ENCODE measurements around the gene IP6K2. TPM values are rescaled to one million over a fixed set of nuclear protein-coding genes. Genes with fewer than 3 reads are reported as not detected.

IP6K2 gene
- polyA plus RNA-seq, 1 donor, result 176 TPM

DNA sequence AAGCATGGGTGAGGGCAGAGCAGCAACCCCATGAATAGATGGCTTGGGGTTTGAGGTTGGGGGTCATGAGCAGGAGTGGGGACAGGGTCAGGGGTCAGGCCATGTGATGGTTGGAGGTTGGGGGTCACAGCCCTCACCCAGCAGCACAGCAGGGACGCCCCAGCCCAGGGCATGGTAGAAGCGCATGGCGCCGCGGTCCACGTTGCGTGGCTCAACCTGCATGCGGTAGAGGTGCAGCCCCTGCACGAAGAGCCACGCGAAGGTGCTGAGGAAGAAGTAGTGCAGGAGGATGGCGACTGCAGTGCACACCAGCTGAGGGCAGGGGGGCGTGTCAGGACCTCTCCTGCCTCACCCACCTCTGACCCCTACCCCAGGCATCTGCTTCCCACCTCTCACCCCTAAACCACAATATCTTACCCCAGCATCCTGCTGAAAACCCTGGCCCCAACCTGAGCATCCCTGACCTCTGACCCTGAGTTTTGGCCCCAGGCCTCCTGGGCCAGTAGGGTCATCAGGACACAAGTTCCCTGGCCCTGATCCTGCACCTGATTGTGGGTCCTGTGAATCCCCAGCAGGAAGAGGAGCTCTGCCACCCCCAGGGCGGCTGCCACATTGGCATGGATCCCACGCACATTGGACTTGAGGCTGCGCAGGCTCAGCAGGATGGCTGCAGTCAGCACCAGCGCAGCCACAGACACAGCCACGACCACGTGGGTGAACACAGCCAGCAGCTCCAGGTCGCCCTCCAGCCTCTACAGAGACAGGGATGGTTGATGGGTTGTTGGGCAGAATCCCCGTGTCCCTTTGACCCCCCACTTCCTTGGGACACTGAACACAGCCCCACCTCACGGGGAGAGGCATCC lies 71.9 kb downstream of the IP6K2 start:
- no peaks in the 10 kb centered on the region for H3K27me3 ChIP-seq (ENCODE audit: control insufficient read depth, insufficient read depth, low read length)
- DNase-seq, result no peak
- H3K27ac ChIP-seq (ENCODE audit: low read length), result no peak overlapping the region
- H3K36me3 ChIP-seq (ENCODE audit: control insufficient read depth, insufficient read depth, low read length), result no peaks in the 10 kb centered on the region
- WGBS (ENCODE audit: insufficient coverage, low lambda C conversion rate), result no CpG with 5 or more reads among the region's 22 CpGs
- no peaks in the 10 kb centered on the region for H3K4me1 ChIP-seq (ENCODE audit: control insufficient read depth, insufficient read depth, low read length)
- H3K9me3 ChIP-seq (ENCODE audit: control insufficient read depth, low read depth, low read length), result no peaks in the 10 kb centered on the region
- no peak overlapping the region for H3K4me3 ChIP-seq (ENCODE audit: low read length)

DNA sequence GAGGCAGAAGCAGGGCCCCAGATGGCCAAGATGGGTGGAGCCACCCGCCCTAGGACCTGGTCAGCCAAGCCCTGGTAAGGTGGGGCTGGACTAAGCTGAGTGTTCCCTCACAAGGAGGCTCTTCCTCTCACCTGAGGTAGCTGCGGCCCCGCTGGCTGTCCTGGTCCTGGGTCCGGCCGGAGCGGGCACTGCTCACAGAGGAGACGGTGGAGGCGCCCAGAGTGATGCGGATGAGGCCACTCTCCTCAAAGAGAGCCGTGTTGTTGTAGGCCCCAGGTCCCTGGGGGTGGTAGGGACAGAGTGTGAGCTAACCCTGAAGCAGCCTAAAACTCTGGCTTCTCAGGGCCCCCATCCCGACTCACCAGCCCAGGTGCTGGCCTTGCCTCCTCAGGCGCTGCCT lies 74.4 kb downstream of the IP6K2 start:
- H3K27me3 ChIP-seq (ENCODE audit: control insufficient read depth, insufficient read depth, low read length), result no peaks in the 10 kb centered on the region
- no peaks in the 10 kb centered on the region for H3K4me1 ChIP-seq (ENCODE audit: control insufficient read depth, insufficient read depth, low read length)
- no peak for DNase-seq
- no peak overlapping the region for H3K27ac ChIP-seq (ENCODE audit: low read length)
- no CpG with 5 or more reads among the region's 12 CpGs for WGBS (ENCODE audit: insufficient coverage, low lambda C conversion rate)
- H3K36me3 ChIP-seq (ENCODE audit: control insufficient read depth, insufficient read depth, low read length), result no peaks in the 10 kb centered on the region
- no peaks in the 10 kb centered on the region for H3K9me3 ChIP-seq (ENCODE audit: control insufficient read depth, low read depth, low read length)
- H3K4me3 ChIP-seq (ENCODE audit: low read length), result no peak overlapping the region

DNA sequence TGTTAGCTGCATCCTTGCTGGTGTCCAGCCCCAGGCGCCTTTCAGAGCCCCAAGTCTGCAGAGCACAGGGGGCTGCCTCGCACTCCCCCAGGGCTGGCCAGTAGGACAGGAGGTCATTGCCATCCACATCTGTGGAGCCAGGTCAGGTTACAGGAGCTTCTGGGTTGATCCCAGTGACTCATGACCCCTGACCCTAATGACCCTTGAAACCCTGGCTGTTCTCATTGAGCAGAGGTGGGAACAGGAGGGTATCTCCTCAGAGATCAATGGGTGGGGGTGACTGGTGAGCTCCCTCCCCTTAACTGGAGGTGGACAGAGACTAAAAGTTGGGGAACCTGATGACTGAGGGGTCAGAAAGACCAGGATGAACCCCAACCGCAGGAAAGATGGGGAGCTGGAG lies 75.6 kb downstream of the IP6K2 start:
- H3K9me3 ChIP-seq (ENCODE audit: control insufficient read depth, low read depth, low read length), result no peaks in the 10 kb centered on the region
- no peak for DNase-seq
- H3K4me1 ChIP-seq (ENCODE audit: control insufficient read depth, insufficient read depth, low read length), result peaks cover 3% of the 10 kb centered on the region
- H3K27me3 ChIP-seq (ENCODE audit: control insufficient read depth, insufficient read depth, low read length), result no peaks in the 10 kb centered on the region
- H3K36me3 ChIP-seq (ENCODE audit: control insufficient read depth, insufficient read depth, low read length), result no peaks in the 10 kb centered on the region
- WGBS (ENCODE audit: insufficient coverage, low lambda C conversion rate), result 100% methylated on average over 1 of the region's 3 CpGs
- no peak overlapping the region for H3K27ac ChIP-seq (ENCODE audit: low read length)
- no peak overlapping the region for H3K4me3 ChIP-seq (ENCODE audit: low read length)

DNA sequence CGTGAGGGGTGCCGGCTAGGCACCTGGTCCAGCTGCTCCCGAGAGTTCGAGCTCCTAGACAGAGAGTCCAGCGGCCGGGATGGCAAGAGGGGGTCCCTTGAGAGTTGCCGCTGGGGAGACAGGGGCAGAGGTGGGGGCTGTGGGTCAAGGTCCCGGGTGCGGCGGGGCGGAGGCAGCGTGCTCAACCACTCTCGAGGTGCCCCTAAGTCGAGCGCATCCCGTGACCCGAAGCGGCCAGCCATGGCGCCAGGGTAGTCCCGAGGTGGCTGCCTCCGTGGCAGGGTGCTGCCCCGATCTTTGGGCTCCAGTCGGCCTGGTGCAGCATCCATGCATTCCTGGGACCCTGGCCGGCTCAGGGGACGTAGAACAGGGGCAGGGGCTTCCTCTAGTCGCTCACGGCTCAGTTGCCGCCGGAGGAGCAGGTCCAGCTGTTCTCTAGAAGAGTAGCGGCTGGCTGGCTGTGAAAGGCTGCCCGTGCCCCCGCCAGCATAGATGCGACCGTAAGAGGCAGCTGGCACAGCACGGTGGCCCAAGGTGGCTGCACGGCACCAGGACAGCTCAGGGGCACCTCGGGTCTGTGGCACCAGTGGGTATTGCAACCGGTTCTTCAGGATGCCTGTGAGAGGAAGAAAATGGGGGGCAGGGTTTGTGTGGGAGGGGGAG lies 76.9 kb downstream of the IP6K2 start:
- Histone ChIP-seq H3K4me1 (ENCODE audit: control insufficient read depth, insufficient read depth, low read length) (peaks cover 11% of the 10 kb centered on the region), H3K27me3 (ENCODE audit: control insufficient read depth, insufficient read depth, low read length) (no peaks in the 10 kb centered on the region), H3K4me3 (ENCODE audit: low read length) (no peak overlapping the region), H3K36me3 (ENCODE audit: control insufficient read depth, insufficient read depth, low read length) (no peaks in the 10 kb centered on the region), H3K27ac (ENCODE audit: low read length) (no peak overlapping the region), H3K9me3 (ENCODE audit: control insufficient read depth, low read depth, low read length) (no peaks in the 10 kb centered on the region)
- WGBS (ENCODE audit: insufficient coverage, low lambda C conversion rate), result no CpG with 5 or more reads among the region's 38 CpGs
- DNase-seq, result no peak

Other genes starting within 250 kb of the IP6K2 start
- gene SHISA5, start 213.0 kb downstream of the IP6K2 start, polyA plus RNA-seq, result 200 TPM
- gene PFKFB4, start 160.4 kb downstream of the IP6K2 start, polyA plus RNA-seq, result 17.3 TPM
- 0.87 TPM for gene UCN2, start 153.4 kb downstream of the IP6K2 start, polyA plus RNA-seq
- 121 TPM for gene COL7A1, start 121.9 kb downstream of the IP6K2 start, polyA plus RNA-seq
- 259 TPM for gene UQCRC1, start 107.6 kb downstream of the IP6K2 start, polyA plus RNA-seq
- gene TMEM89, start 95.5 kb downstream of the IP6K2 start, polyA plus RNA-seq, result 0.09 TPM
- gene SLC26A6, start 81.8 kb downstream of the IP6K2 start, polyA plus RNA-seq, result 41.2 TPM
- gene CELSR3, start 54.3 kb downstream of the IP6K2 start, polyA plus RNA-seq, result 3.9 TPM
- 15.2 TPM for gene NCKIPSD, start 31.3 kb downstream of the IP6K2 start, polyA plus RNA-seq
- 28.6 TPM for gene PRKAR2A, start 130.7 kb upstream of the IP6K2 start, polyA plus RNA-seq
- 54.7 TPM for gene SLC25A20, start 181.7 kb upstream of the IP6K2 start, polyA plus RNA-seq
- gene ARIH2, start 201.6 kb upstream of the IP6K2 start, polyA plus RNA-seq, result 78.4 TPM

All from large intestine (tissue), 3 donors.